ENCODE results near the gene PNPLA7. TPM values are rescaled to one million over a fixed set of nuclear protein-coding genes. Genes with fewer than 3 reads are reported as not detected.

PNPLA7 gene
- total RNA-seq, 1 experiment from 2014 or later, result 3.9 TPM

- ATAC-seq (no peak), DNase-seq (ENCODE audit: low read depth, low spot score) (no peak)
- ChIA-PET CTCF (interaction anchor here (0.6 kb wide), 1 partner anchor 40 kb away, joined by 9 read pairs; no protein-coding TSS in a partner anchor), POLR2A (no interaction called here)
- H3K4me3 ChIP-seq (ENCODE audit: low read depth in 2 of 2, low read length in 2 of 2), result no peak overlapping the region
- intact Hi-C loops (cut with micrococcal nuclease; ENCODE audit: unreplicated experiment), result no loop called here
- peaks cover 12% of the 10 kb centered on the region for H3K4me1 ChIP-seq (ENCODE audit: control insufficient read depth, insufficient read depth, low read length)
- in situ Hi-C loops (cut with HindIII; ENCODE audit: low pct_unique_long_range_greater_than_20kb, low sequenced_read_pairs), result no loop called here
- no peaks in the 10 kb centered on the region for H3K27me3 ChIP-seq (ENCODE audit: control insufficient read depth, insufficient read depth, low read length)
- H3K27ac ChIP-seq (ENCODE audit: low read length), result no peak overlapping the region
- no peak for TF ChIP-seq CTCF (IDR thresholded peaks at IDR 0.05)
- no peak for TF ChIP-seq TCF7L2 (IDR thresholded peaks at IDR 0.05; ENCODE audit: low read depth, low read length)
- TF ChIP-seq POLR2AphosphoS5 (IDR thresholded peaks at IDR 0.05; ENCODE audit: low read depth, low read length), result no peak
- TF ChIP-seq REST (IDR thresholded peaks at IDR 0.05; ENCODE audit: insufficient read depth in 1 of 2, low read depth in 2 of 2, low read length in 1 of 2), result no peak
- no peaks in the 10 kb centered on the region for H3K36me3 ChIP-seq (ENCODE audit: control insufficient read depth, insufficient read depth, low read length)
- BruUV-seq (replicated peaks), result no TSS peak
- no peaks in the 10 kb centered on the region for H3K9me3 ChIP-seq (ENCODE audit: control insufficient read depth, insufficient read depth, low read depth, low read length)
Observed at GRCh38 chr9:137433349-137433915, 116.8 kb downstream of the PNPLA7 start.

- Histone ChIP-seq H3K4me1 (ENCODE audit: control insufficient read depth, insufficient read depth, low read length) (peaks cover 12% of the 10 kb centered on the region), H3K4me3 (ENCODE audit: low read depth in 2 of 2, low read length in 2 of 2) (no peak overlapping the region), H3K36me3 (ENCODE audit: control insufficient read depth, insufficient read depth, low read length) (no peaks in the 10 kb centered on the region), H3K27me3 (ENCODE audit: control insufficient read depth, insufficient read depth, low read length) (no peaks in the 10 kb centered on the region), H3K9me3 (ENCODE audit: control insufficient read depth, insufficient read depth, low read depth, low read length) (no peaks in the 10 kb centered on the region), H3K27ac (ENCODE audit: low read length) (no peak overlapping the region)
- ChIA-PET CTCF (no interaction called here), POLR2A (no interaction called here)
- ATAC-seq (no peak), DNase-seq (ENCODE audit: low read depth, low spot score) (no peak)
- intact Hi-C loops (cut with micrococcal nuclease; ENCODE audit: unreplicated experiment), result no loop called here
- BruUV-seq (replicated peaks), result no TSS peak
- in situ Hi-C loops (cut with HindIII; ENCODE audit: low pct_unique_long_range_greater_than_20kb, low sequenced_read_pairs), result no loop called here
- TF ChIP-seq TCF7L2 (IDR thresholded peaks at IDR 0.05; ENCODE audit: low read depth, low read length) (no peak), REST (IDR thresholded peaks at IDR 0.05; ENCODE audit: insufficient read depth in 1 of 2, low read depth in 2 of 2, low read length in 1 of 2) (no peak), POLR2AphosphoS5 (IDR thresholded peaks at IDR 0.05; ENCODE audit: low read depth, low read length) (no peak), SIN3A (IDR thresholded peaks at IDR 0.05; ENCODE audit: borderline replicate concordance, insufficient read depth, low read depth, low read length) (no peak), CTCF (IDR thresholded peaks at IDR 0.05) (no peak)
Observed at GRCh38 chr9:137432687-137433348, 117.4 kb downstream of the PNPLA7 start.

All from Panc1 (cell line).